IMR-90 (cell line): ENCODE data around the gene CACNA1I. TPM values are rescaled to one million over a fixed set of nuclear protein-coding genes. Genes with fewer than 3 reads are reported as not detected.

ENCODE experiments used
- ATAC-seq: fragments of 200-7000 bp; cut with Tn5 transposase; 2 replicates; pipeline ENCODE4 v1.9.1; 2020; ENCODE audit warnings: low read depth, mild to moderate bottlenecking, moderate library complexity
- BruUV-seq: library from RNA; stranded (reverse); fragments of 400-500 nt; replicated peaks from 2 replicates; lab custom pipeline; 2021; lab: Mats Ljungman, UMichigan
- CTCF ChIA-PET: fragments of 300-600 bp; formaldehyde crosslinking; extraction: SDS; loops from one replicate; lab custom pipeline; 2021; ENCODE audit warnings: antibody characterized with exemption; lab: Yijun Ruan, JAX
- POLR2A ChIA-PET: fragments of 300-600 bp; sonication (Branson Sonifier 250); formaldehyde crosslinking; loops from one replicate; lab custom pipeline; 2022; ENCODE audit warnings: antibody characterized with exemption; ENCODE audit not compliant: unreplicated experiment; lab: Charles Lee
- DNase-seq: peaks from one replicate; pipeline ENCODE4 v3.0.0; 2013
- H2AFZ ChIP-seq: replicated peaks from 2 replicates; pipeline ENCODE3; 2013; ENCODE audit warnings: low read length, mild to moderate bottlenecking; ENCODE audit not compliant: poor library complexity
- H2AK5ac ChIP-seq: 2 replicates; pipeline ENCODE4 v1.6.1; 2013; ENCODE audit warnings: low read depth, low read length, inconsistent platforms
- H2AK9ac ChIP-seq: replicated peaks from 2 replicates; pipeline ENCODE3; 2013; ENCODE audit warnings: mild to moderate bottlenecking, low read depth, low read length, moderate library complexity; ENCODE audit not compliant: poor library complexity
- H2BK120ac ChIP-seq: 2 replicates; pipeline ENCODE4 v1.6.1; 2013; ENCODE audit warnings: low read depth, low read length, inconsistent platforms
- H2BK15ac ChIP-seq: 3 replicates; pipeline ENCODE4 v1.6.1; 2013; ENCODE audit warnings: low read depth, low read length, inconsistent platforms
- H2BK20ac ChIP-seq: 2 replicates; pipeline ENCODE4 v1.6.1; 2013; ENCODE audit warnings: low read depth, mild to moderate bottlenecking, inconsistent platforms, low read length, moderate library complexity
- H2BK5ac ChIP-seq: 2 replicates; pipeline ENCODE4 v1.6.1; 2013; ENCODE audit warnings: mild to moderate bottlenecking, low read depth, low read length, inconsistent platforms; ENCODE audit not compliant: poor library complexity, severe bottlenecking
- H3K14ac ChIP-seq: replicated peaks from 2 replicates; pipeline ENCODE4 v1.6.1; 2013; ENCODE audit warnings: low read depth, low read length, inconsistent platforms
- H3K18ac ChIP-seq: 2 replicates; pipeline ENCODE4 v1.6.1; 2013; ENCODE audit warnings: low read depth, low read length, control low read depth
- H3K23ac ChIP-seq: 2 replicates; pipeline ENCODE4 v1.6.1; 2013; ENCODE audit warnings: low read depth, low read length, inconsistent platforms
- H3K27ac ChIP-seq: 2 replicates; pipeline ENCODE4 v1.5.1; 2013; ENCODE audit warnings: mild to moderate bottlenecking, control low read depth, low read length; ENCODE audit not compliant: insufficient read depth
- H3K27me3 ChIP-seq: 2 replicates; pipeline ENCODE4 v1.6.1; 2013; ENCODE audit warnings: low read length; ENCODE audit not compliant: control insufficient read depth, insufficient read depth
- H3K36me3 ChIP-seq: 2 replicates; pipeline ENCODE4 v1.6.1; 2013; ENCODE audit warnings: low read length, mixed read lengths; ENCODE audit not compliant: control insufficient read depth, insufficient read depth
- H3K4ac ChIP-seq: 2 replicates; pipeline ENCODE4 v1.6.1; 2013; ENCODE audit warnings: low read depth, low read length, inconsistent platforms
- H3K4me1 ChIP-seq: 2 replicates; pipeline ENCODE4 v1.6.1; 2013; ENCODE audit warnings: low read length, mixed read lengths; ENCODE audit not compliant: control insufficient read depth, insufficient read depth
- H3K4me2 ChIP-seq: 2 replicates; pipeline ENCODE4 v1.6.1; 2013; ENCODE audit warnings: low read depth, mild to moderate bottlenecking, control low read depth, low read length, moderate library complexity
- H3K4me3 ChIP-seq: 2 replicates; pipeline ENCODE4 v1.5.1; 2013; ENCODE audit warnings: low read depth, mild to moderate bottlenecking, control low read depth, low read length, moderate library complexity; ENCODE audit not compliant: insufficient read depth
- H3K56ac ChIP-seq: 2 replicates; pipeline ENCODE4 v1.6.1; 2013; ENCODE audit warnings: low read length, inconsistent platforms; ENCODE audit not compliant: insufficient read depth; ENCODE audit errors: extremely low read depth
- H3K79me1 ChIP-seq, 2 experiments: 2 replicates each; pipeline ENCODE4 v1.6.1; 2013; ENCODE audit warnings: low read length in 2 of 2, inconsistent platforms in 1 of 2, low read depth in 1 of 2
- H3K9ac ChIP-seq: 2 replicates; pipeline ENCODE4 v1.6.1; 2013; ENCODE audit warnings: low read depth, low read length, control low read depth
- H3K9me1 ChIP-seq: 2 replicates; pipeline ENCODE4 v1.6.1; 2013; ENCODE audit warnings: low read length, inconsistent platforms; ENCODE audit not compliant: insufficient read depth
- H3K9me3 ChIP-seq: 2 replicates; pipeline ENCODE4 v1.6.1; 2013; ENCODE audit warnings: low read length; ENCODE audit not compliant: control insufficient read depth, insufficient read depth
- H4K20me1 ChIP-seq: 2 replicates; pipeline ENCODE4 v1.6.1; 2013; ENCODE audit warnings: low read length, inconsistent platforms; ENCODE audit not compliant: insufficient read depth
- H4K5ac ChIP-seq: 2 replicates; pipeline ENCODE4 v1.6.1; 2013; ENCODE audit warnings: mild to moderate bottlenecking, low read depth, low read length, control low read depth
- H4K8ac ChIP-seq, 2 experiments: 2 replicates each; pipeline ENCODE4 v1.6.1; 2013; ENCODE audit warnings: low read depth in 2 of 2, low read length in 2 of 2, control low read depth in 1 of 2, inconsistent platforms in 1 of 2
- H4K91ac ChIP-seq: 2 replicates; pipeline ENCODE4 v1.6.1; 2013; ENCODE audit warnings: low read depth, low read length, inconsistent platforms; ENCODE audit not compliant: insufficient read depth
- BHLHE40 ChIP-seq: fragments of 150-350 bp; IDR thresholded peaks from 2 replicates; pipeline ENCODE4 v1.6.1; 2016; ENCODE audit warnings: mild to moderate bottlenecking, low read depth, low read length
- CEBPB ChIP-seq: IDR thresholded peaks from 2 replicates; pipeline ENCODE4 v1.6.1; 2012; ENCODE audit warnings: low read depth, low read length, improper control_type of control experiment
- CHD1 ChIP-seq: IDR thresholded peaks from 2 replicates; pipeline ENCODE4 v1.6.1; 2012; ENCODE audit warnings: low read depth, low read length, improper control_type of control experiment
- CTCF ChIP-seq: conservative IDR thresholded peaks from 2 replicates; pipeline ENCODE4 v1.5.1; 2012; ENCODE audit warnings: mild to moderate bottlenecking, low read depth, low read length, improper control_type of control experiment
- ELK1 ChIP-seq: fragments of 150-350 bp; IDR thresholded peaks from 2 replicates; pipeline ENCODE4 v1.6.1; 2016; ENCODE audit warnings: low read depth, mild to moderate bottlenecking, low read length, moderate library complexity, borderline replicate concordance
- FOS ChIP-seq: fragments of 150-350 bp; IDR thresholded peaks from 2 replicates; pipeline ENCODE4 v1.6.1; 2016; ENCODE audit warnings: low read depth, low read length
- MAFK ChIP-seq: IDR thresholded peaks from 2 replicates; pipeline ENCODE4 v1.6.1; 2012; ENCODE audit warnings: low read depth, low read length, improper control_type of control experiment
- MAZ ChIP-seq: IDR thresholded peaks from 2 replicates; pipeline ENCODE4 v1.6.1; 2012; ENCODE audit warnings: low read depth, mild to moderate bottlenecking, low read length, improper control_type of control experiment, moderate library complexity, borderline replicate concordance
- NFE2L2 ChIP-seq: fragments of 150-350 bp; IDR thresholded peaks from 2 replicates; pipeline ENCODE4 v1.6.1; 2016; ENCODE audit warnings: low read depth, mild to moderate bottlenecking, low read length
- POLR2A ChIP-seq: IDR thresholded peaks from 2 replicates; pipeline ENCODE4 v1.6.1; 2012; ENCODE audit warnings: mild to moderate bottlenecking, low read depth, low read length
- RAD21 ChIP-seq: IDR thresholded peaks from 2 replicates; pipeline ENCODE4 v1.6.1; 2012; ENCODE audit warnings: low read length, improper control_type of control experiment
- RCOR1 ChIP-seq: IDR thresholded peaks from 2 replicates; pipeline ENCODE4 v1.6.1; 2012; ENCODE audit warnings: mild to moderate bottlenecking, low read length, improper control_type of control experiment; ENCODE audit not compliant: insufficient replicate concordance
- RFX5 ChIP-seq: IDR thresholded peaks from 2 replicates; pipeline ENCODE4 v1.8.0; 2012; ENCODE audit warnings: low read depth, mild to moderate bottlenecking, low read length, moderate library complexity
- SMC3 ChIP-seq: fragments of 150-350 bp; IDR thresholded peaks from 2 replicates; pipeline ENCODE4 v1.6.1; 2016; ENCODE audit warnings: low read depth, mild to moderate bottlenecking, antibody characterized with exemption, low read length, moderate library complexity
- USF2 ChIP-seq: fragments of 150-350 bp; IDR thresholded peaks from 2 replicates; pipeline ENCODE4 v1.6.1; 2017; ENCODE audit warnings: mild to moderate bottlenecking, antibody characterized with exemption, low read length, low read depth
- WGBS, 2 experiments: methylation state at CpG; one replicate each; pipeline versions ENCODE4 v1.1.5 to v1.1.7; 2013; ENCODE audit warnings: missing lambda C conversion rate in 2 of 2; ENCODE audit not compliant: insufficient read length in 1 of 2; ENCODE audit errors: extremely low coverage in 2 of 2; 5-methylcytosine and 5-hydroxymethylcytosine counted together
- dilution Hi-C: fragments of 300-500 bp; cut with HindIII; formaldehyde crosslinking; loops from one replicate; pipeline ENCODE4 v1.14.3; 2018; ENCODE audit warnings: low sequenced_read_pairs; ENCODE audit not compliant: unreplicated experiment
- in situ Hi-C: fragments of 300-500 bp; cut with MboI; formaldehyde crosslinking; loops from 3 replicates; pipeline ENCODE4 v1.14.3; 2019; ENCODE audit warnings: low sequenced_read_pairs, inconsistent platforms, mixed read lengths
- intact Hi-C: fragments of 100-400 bp; cut with micrococcal nuclease; formaldehyde crosslinking; loops from 2 replicates; pipeline ENCODE4 v1.10.0; 2022
- polyA plus RNA-seq, 3 experiments: library from polyadenylated mRNA; depleted of rRNA; stranded (reverse); fragments of >200 nt; gene quantifications; 2 replicates each; pipeline ENCODE4 v1.2.3, GENCODE V29; 2012; ENCODE audit warnings: low replicate concordance in 1 of 3
- total RNA-seq: library from RNA; depleted of rRNA; stranded (reverse); fragments of >200 nt; gene quantifications from 2 replicates; pipeline ENCODE4 v1.2.3, GENCODE V29; 2012

CACNA1I gene
- total and polyA plus RNA-seq, 2 of the 4 experiments (the other 2 are of a cell fraction), result under 0.01 to 0.02 TPM

GRCh38 chr22:39560127-39560526, 10.4 kb upstream of the CACNA1I start:
- H3K79me1 ChIP-seq, result no peaks in the 10 kb centered on the region
- no peak overlapping the region for H3K56ac ChIP-seq
- H3K14ac ChIP-seq, result no peak overlapping the region
- peaks cover 2% of the 10 kb centered on the region; the same call in 1 of the 2 replicates for H3K4me1 ChIP-seq
- H2AK5ac ChIP-seq, result no peak overlapping the region
- no peak overlapping the region for H3K4me3 ChIP-seq
- H2BK20ac ChIP-seq, result no peak overlapping the region
- no peaks in the 10 kb centered on the region for H3K9me3 ChIP-seq
- DNase-seq (no peak), ATAC-seq (no peak)
- H3K9me1 ChIP-seq, result peaks cover 9% of the 10 kb centered on the region
- no peak overlapping the region for H2AFZ ChIP-seq
- intact Hi-C loops, result no loop called here
- no peak overlapping the region for H2AK9ac ChIP-seq
- H3K4me2 ChIP-seq, result no peak overlapping the region
- H2BK5ac ChIP-seq, result no peak overlapping the region
- no peaks in the 10 kb centered on the region for H3K36me3 ChIP-seq
- dilution Hi-C loops, result no loop called here
- no peak overlapping the region for H3K23ac ChIP-seq
- no peak overlapping the region for H2BK120ac ChIP-seq
- H3K27ac ChIP-seq, result no peak overlapping the region
- H3K4ac ChIP-seq, result no peak overlapping the region
- ChIA-PET CTCF (interaction anchor here (1.0 to 1.3 kb wide), 2 partner anchors 10 to 12 kb away, joined by 4 read pairs; partner anchors contain the start of gene CACNA1I), POLR2A (no interaction called here)
- no peak for TF ChIP-seq USF2
- no peak for TF ChIP-seq SMC3
- no peak for TF ChIP-seq CHD1
- TF ChIP-seq RAD21, result no peak
- no peak for TF ChIP-seq FOS
- no peak for TF ChIP-seq MAZ
- no peak for TF ChIP-seq ELK1
- TF ChIP-seq RFX5, result no peak
- no peak for TF ChIP-seq CTCF
- TF ChIP-seq POLR2A, result no peak
- TF ChIP-seq MAFK, result no peak
- TF ChIP-seq RCOR1, result no peak
- TF ChIP-seq CEBPB, result no peak
- TF ChIP-seq NFE2L2, result no peak
- no peak for TF ChIP-seq BHLHE40
- no peak overlapping the region for H4K8ac ChIP-seq
- H2BK15ac ChIP-seq, result no peak overlapping the region
- BruUV-seq, result no TSS peak
- no peaks in the 10 kb centered on the region for H4K20me1 ChIP-seq
- WGBS, 2 experiments, result no CpG with 5 or more reads among the region's 6 CpGs
- H3K18ac ChIP-seq, result no peak overlapping the region
- in situ Hi-C loops, result no loop called here
- H3K9ac ChIP-seq, result no peak overlapping the region
- no peak overlapping the region for H4K5ac ChIP-seq
- no peak overlapping the region for H4K91ac ChIP-seq
- H3K27me3 ChIP-seq, result peaks cover 75% of the 10 kb centered on the region
